ENCODE measurements around the gene JAKMIP1.

The JAKMIP1 gene

GRCh38 chr4:6059375-6059805 lies 141.0 kb downstream of the JAKMIP1 start:
- POLR2A ChIA-PET, result no interaction called here
- no peak for TF ChIP-seq SP1 (IDR thresholded peaks at IDR 0.05)
- TF ChIP-seq ARNT (IDR thresholded peaks at IDR 0.05), result no peak
- TF ChIP-seq ELF4 (IDR thresholded peaks at IDR 0.05), result no peak
- no peak for TF ChIP-seq ZNF384 (IDR thresholded peaks at IDR 0.05)
- no peak for TF ChIP-seq FOXM1 (IDR thresholded peaks at IDR 0.05; ENCODE audit: borderline replicate concordance)
- no peak for TF ChIP-seq FOXK2 (IDR thresholded peaks at IDR 0.05)
- TF ChIP-seq NFRKB (IDR thresholded peaks at IDR 0.05), result no peak
- DNase-seq (ENCODE audit: extremely low spot score), result no peak
- CTCF ChIA-PET, result interaction anchor here (1.4 kb wide), 1 partner anchor 12 kb away, joined by 5 read pairs; no protein-coding TSS in a partner anchor

DNA sequence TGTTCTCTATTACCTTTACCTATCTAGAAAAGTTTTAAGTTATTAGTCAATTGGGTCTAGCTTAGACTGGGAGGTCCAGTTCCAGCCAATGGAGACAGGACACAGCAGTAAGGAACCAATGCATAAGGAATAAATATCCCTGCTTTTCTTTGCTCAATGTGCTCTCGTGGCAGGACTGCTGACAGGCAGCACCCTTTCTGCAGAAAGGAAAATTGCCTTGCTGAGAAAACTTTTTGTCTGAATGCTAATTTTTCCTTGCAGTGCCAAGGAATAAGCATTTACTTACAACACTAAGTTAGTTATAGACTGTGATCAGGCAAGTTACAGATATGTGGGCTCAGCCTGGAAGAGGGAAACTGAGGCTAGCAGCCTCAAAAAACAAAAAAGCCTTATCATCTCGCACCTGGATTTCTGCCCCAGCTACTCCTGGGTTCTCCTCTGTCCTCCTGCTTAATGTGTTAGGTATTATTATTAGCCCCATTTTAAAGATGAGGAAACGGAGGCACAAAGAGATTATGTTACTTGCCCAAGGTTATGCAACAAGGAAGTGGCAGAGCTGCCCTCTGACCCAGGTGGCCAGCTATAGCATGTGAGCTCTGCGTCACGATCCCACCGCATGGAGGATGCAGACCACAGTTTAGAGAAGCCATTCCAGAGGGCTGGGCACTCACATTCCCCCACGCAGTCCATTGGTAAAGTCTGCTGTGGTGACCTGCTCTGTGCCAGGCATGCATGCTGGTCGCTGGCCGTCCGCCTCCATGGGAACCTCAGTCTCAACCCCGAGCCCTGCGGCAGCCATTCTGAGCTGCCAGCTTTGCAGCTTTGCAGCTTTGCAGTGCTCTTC lies 141.6 kb downstream of the JAKMIP1 start:
- no peak for TF ChIP-seq LEF1 (IDR thresholded peaks at IDR 0.05; ENCODE audit: borderline replicate concordance)
- no peak for TF ChIP-seq HDGF (IDR thresholded peaks at IDR 0.05; ENCODE audit: borderline replicate concordance)
- no peak for TF ChIP-seq FOXM1 (IDR thresholded peaks at IDR 0.05; ENCODE audit: borderline replicate concordance)
- no peak for TF ChIP-seq NFRKB (IDR thresholded peaks at IDR 0.05)
- TF ChIP-seq FOXK2 (IDR thresholded peaks at IDR 0.05), result no peak
- no peak for TF ChIP-seq PKNOX1 (IDR thresholded peaks at IDR 0.05)
- TF ChIP-seq TARDBP (IDR thresholded peaks at IDR 0.05), result no peak
- no peak for TF ChIP-seq CTBP1 (IDR thresholded peaks at IDR 0.05; ENCODE audit: borderline replicate concordance)
- no peak for TF ChIP-seq L3MBTL2 (conservative IDR thresholded peaks at IDR 0.05)
- TF ChIP-seq SUZ12 (IDR thresholded peaks at IDR 0.05), result no peak
- TF ChIP-seq ARNT (IDR thresholded peaks at IDR 0.05), result no peak
- TF ChIP-seq ZNF384 (IDR thresholded peaks at IDR 0.05), result no peak
- TF ChIP-seq FOXA1 (IDR thresholded peaks at IDR 0.05), result no peak
- CTCF ChIA-PET, result interaction anchor here (1.1 to 1.4 kb wide), 2 partner anchors 11 to 13 kb away, joined by 3 to 5 read pairs; no protein-coding TSS in a partner anchor

DNA sequence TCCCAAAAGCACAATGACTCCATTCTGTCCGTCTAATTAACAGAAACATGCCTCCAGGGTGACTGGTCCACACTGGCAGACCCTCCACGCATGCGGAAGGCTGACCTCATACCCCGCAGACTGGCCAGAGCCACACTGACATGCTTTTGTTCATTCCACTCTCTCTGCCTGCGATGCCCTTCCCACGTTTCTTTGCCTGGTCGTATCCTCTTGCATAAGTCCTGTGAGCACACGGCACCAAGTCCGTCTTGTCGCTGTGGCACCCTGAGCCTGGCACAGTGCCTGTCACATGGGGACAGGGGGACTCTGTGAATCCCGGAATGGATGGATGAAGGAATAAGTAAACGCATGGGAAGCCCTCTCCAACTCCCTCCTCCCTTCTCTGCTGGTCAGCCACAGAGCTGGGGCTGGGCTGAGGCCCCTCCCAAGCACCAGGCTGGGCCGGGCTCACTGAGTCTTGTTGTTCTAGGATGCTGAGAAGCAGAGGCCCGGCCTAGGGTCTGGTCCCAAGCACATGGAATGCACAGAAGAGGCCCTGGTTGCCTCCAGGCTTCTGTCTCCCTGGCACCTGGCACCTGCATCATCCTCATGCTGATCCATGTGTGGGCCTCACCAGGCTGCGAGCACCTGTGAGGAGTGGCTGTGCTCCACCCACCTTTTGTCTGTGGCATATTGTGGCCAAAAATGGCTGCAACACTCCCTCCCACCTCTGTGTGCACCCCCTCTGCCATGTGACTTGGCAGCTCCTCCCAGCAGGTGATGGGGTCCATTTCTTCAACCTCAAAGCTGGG lies 143.2 kb downstream of the JAKMIP1 start:
- DNase-seq (ENCODE audit: extremely low spot score), result no peak
- TF ChIP-seq LEF1 (IDR thresholded peaks at IDR 0.05; ENCODE audit: borderline replicate concordance) (no peak), L3MBTL2 (conservative IDR thresholded peaks at IDR 0.05) (no peak), TARDBP (IDR thresholded peaks at IDR 0.05) (no peak), SUZ12 (IDR thresholded peaks at IDR 0.05) (no peak), HDGF (IDR thresholded peaks at IDR 0.05; ENCODE audit: borderline replicate concordance) (no peak), SP1 (IDR thresholded peaks at IDR 0.05) (no peak), ZNF384 (IDR thresholded peaks at IDR 0.05) (no peak), BHLHE40 (IDR thresholded peaks at IDR 0.05; ENCODE audit: borderline replicate concordance) (no peak), PKNOX1 (IDR thresholded peaks at IDR 0.05) (no peak), FOXM1 (IDR thresholded peaks at IDR 0.05; ENCODE audit: borderline replicate concordance) (no peak), CTBP1 (IDR thresholded peaks at IDR 0.05; ENCODE audit: borderline replicate concordance) (no peak), ARNT (IDR thresholded peaks at IDR 0.05) (no peak), ELF4 (IDR thresholded peaks at IDR 0.05) (no peak), FOXK2 (IDR thresholded peaks at IDR 0.05) (no peak), FOXA1 (IDR thresholded peaks at IDR 0.05) (no peak), NFRKB (IDR thresholded peaks at IDR 0.05) (no peak)
- POLR2A ChIA-PET, result no interaction called here
- CTCF ChIA-PET, result no interaction called here

More for the DNA sequence above, 141.6 kb downstream of the JAKMIP1 start:
- POLR2A ChIA-PET, result no interaction called here
- DNase-seq (ENCODE audit: extremely low spot score), result no peak

DNA sequence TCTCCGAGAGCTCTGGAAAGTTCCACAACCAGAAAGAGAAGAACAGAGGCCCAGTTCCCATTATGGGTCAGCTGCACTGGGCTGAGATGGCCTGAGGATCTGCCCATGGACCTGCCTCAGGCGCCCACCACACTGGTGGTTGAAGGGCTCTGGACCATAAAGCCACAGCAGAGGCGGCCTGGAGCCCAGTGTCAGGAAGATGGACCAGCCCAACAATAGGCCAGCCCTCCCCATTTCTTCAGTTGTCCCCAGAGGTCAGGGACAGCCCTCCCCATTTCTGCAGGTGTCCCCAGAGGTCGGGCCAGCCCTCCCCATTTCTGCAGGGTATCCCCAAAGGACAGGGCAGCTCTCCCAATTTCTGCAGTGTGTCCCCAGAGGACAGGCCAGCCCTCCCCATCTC lies 144.9 kb downstream of the JAKMIP1 start:
- DNase-seq (ENCODE audit: extremely low spot score), result no peak
- ChIA-PET CTCF (no interaction called here), POLR2A (no interaction called here)
- TF ChIP-seq BHLHE40 (IDR thresholded peaks at IDR 0.05; ENCODE audit: borderline replicate concordance) (no peak), ZNF384 (IDR thresholded peaks at IDR 0.05) (no peak)

GRCh38 chr4:6055030-6055429 lies 145.3 kb downstream of the JAKMIP1 start:
- CTCF ChIA-PET, result no interaction called here
- no peak for DNase-seq (ENCODE audit: extremely low spot score)
- POLR2A ChIA-PET, result no interaction called here
- no peak for TF ChIP-seq FOXM1 (IDR thresholded peaks at IDR 0.05; ENCODE audit: borderline replicate concordance)
- no peak for TF ChIP-seq ELF4 (IDR thresholded peaks at IDR 0.05)
- no peak for TF ChIP-seq SUZ12 (IDR thresholded peaks at IDR 0.05)
- no peak for TF ChIP-seq HDGF (IDR thresholded peaks at IDR 0.05; ENCODE audit: borderline replicate concordance)
- TF ChIP-seq SP1 (IDR thresholded peaks at IDR 0.05), result no peak
- TF ChIP-seq TARDBP (IDR thresholded peaks at IDR 0.05), result no peak
- TF ChIP-seq ZNF384 (IDR thresholded peaks at IDR 0.05), result no peak
- no peak for TF ChIP-seq FOXA1 (IDR thresholded peaks at IDR 0.05)
- no peak for TF ChIP-seq BHLHE40 (IDR thresholded peaks at IDR 0.05; ENCODE audit: borderline replicate concordance)

GRCh38 chr4:6054162-6054922 lies 146.0 kb downstream of the JAKMIP1 start:
- TF ChIP-seq TARDBP (IDR thresholded peaks at IDR 0.05), result no peak
- ChIA-PET CTCF (no interaction called here), POLR2A (no interaction called here)
- DNase-seq (ENCODE audit: extremely low spot score), result no peak
